ENCODE results near the gene OR5K3. TPM values are rescaled to one million over a fixed set of nuclear protein-coding genes. Genes with fewer than 3 reads are reported as not detected.

OR5K3 gene
- total and polyA plus RNA-seq, 9 of the 15 experiments (the other 6 are each of a cell fraction or from before 2014, with no cell fraction given) = not detected

DNA sequence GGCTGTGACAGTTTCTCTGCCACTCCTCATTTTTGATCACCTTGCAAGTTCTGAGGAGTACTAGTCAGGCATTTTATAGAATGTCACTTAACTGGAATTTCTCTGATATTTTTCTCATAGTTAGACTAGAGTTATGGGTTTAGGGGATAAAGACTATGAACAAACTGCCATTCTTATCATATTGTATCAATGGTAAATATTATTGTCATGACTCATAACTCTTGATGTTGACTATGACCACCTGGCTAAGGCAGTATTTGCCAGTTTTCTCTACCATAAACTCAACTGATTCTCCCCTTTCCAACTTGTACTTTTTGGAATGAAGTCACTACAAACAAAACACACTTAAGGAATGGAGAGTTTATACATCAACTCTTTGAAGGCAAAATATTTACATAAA lies 49.8 kb downstream of the OR5K3 start (continued):
- TF ChIP-seq, protein P1, sequence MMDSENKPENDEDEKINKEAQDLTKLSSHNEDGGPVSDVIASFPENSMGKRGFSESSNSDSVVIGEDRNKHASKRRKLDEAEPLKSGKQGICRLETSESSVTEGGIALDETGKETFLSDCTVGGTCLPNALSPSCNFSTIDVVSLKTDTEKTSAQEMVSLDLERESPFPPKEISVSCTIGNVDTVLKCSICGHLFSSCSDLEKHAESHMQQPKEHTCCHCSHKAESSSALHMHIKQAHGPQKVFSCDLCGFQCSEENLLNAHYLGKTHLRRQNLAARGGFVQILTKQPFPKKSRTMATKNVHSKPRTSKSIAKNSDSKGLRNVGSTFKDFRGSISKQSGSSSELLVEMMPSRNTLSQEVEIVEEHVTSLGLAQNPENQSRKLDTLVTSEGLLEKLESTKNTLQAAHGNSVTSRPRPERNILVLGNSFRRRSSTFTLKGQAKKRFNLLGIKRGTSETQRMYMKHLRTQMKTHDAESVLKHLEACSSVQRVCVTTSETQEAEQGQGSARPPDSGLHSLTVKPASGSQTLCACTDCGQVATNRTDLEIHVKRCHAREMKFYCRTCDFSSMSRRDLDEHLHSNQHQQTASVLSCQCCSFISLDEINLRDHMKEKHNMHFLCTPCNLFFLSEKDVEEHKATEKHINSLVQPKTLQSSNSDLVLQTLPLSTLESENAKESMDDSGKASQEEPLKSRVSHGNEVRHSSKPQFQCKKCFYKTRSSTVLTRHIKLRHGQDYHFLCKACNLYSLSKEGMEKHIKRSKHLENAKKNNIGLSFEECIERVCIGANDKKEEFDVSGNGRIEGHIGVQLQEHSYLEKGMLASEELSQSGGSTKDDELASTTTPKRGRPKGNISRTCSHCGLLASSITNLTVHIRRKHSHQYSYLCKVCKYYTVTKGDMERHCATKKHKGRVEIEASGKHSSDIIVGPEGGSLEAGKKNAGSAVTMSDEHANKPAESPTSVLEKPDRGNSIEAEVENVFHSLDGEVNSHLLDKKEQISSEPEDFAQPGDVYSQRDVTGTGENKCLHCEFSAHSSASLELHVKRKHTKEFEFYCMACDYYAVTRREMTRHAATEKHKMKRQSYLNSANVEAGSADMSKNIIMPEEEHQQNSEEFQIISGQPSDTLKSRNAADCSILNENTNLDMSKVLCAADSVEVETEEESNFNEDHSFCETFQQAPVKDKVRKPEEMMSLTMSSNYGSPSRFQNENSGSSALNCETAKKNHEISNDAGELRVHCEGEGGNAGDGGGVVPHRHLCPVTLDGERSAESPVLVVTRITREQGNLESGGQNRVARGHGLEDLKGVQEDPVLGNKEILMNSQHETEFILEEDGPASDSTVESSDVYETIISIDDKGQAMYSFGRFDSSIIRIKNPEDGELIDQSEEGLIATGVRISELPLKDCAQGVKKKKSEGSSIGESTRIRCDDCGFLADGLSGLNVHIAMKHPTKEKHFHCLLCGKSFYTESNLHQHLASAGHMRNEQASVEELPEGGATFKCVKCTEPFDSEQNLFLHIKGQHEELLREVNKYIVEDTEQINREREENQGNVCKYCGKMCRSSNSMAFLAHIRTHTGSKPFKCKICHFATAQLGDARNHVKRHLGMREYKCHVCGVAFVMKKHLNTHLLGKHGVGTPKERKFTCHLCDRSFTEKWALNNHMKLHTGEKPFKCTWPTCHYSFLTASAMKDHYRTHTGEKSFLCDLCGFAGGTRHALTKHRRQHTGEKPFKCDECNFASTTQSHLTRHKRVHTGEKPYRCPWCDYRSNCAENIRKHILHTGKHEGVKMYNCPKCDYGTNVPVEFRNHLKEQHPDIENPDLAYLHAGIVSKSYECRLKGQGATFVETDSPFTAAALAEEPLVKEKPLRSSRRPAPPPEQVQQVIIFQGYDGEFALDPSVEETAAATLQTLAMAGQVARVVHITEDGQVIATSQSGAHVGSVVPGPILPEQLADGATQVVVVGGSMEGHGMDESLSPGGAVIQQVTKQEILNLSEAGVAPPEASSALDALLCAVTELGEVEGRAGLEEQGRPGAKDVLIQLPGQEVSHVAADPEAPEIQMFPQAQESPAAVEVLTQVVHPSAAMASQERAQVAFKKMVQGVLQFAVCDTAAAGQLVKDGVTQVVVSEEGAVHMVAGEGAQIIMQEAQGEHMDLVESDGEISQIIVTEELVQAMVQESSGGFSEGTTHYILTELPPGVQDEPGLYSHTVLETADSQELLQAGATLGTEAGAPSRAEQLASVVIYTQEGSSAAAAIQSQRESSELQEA (IDR thresholded peaks at IDR 0.05; ENCODE audit: low read depth) = no peak
- TF ChIP-seq, protein P2, sequence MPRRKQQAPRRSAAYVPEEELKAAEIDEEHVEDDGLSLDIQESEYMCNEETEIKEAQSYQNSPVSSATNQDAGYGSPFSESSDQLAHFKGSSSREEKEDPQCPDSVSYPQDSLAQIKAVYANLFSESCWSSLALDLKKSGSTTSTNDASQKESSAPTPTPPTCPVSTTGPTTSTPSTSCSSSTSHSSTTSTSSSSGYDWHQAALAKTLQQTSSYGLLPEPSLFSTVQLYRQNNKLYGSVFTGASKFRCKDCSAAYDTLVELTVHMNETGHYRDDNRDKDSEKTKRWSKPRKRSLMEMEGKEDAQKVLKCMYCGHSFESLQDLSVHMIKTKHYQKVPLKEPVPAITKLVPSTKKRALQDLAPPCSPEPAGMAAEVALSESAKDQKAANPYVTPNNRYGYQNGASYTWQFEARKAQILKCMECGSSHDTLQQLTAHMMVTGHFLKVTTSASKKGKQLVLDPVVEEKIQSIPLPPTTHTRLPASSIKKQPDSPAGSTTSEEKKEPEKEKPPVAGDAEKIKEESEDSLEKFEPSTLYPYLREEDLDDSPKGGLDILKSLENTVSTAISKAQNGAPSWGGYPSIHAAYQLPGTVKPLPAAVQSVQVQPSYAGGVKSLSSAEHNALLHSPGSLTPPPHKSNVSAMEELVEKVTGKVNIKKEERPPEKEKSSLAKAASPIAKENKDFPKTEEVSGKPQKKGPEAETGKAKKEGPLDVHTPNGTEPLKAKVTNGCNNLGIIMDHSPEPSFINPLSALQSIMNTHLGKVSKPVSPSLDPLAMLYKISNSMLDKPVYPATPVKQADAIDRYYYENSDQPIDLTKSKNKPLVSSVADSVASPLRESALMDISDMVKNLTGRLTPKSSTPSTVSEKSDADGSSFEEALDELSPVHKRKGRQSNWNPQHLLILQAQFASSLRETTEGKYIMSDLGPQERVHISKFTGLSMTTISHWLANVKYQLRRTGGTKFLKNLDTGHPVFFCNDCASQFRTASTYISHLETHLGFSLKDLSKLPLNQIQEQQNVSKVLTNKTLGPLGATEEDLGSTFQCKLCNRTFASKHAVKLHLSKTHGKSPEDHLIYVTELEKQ (CRISPR knock-in tag; IDR thresholded peaks at IDR 0.05) = no peak
- TF ChIP-seq CBFA2T3 (IDR thresholded peaks at IDR 0.05) = no peak
- no peak for TF ChIP-seq TBL1XR1 (IDR thresholded peaks at IDR 0.05; ENCODE audit: low read length in 2 of 2)
- TF ChIP-seq HSF4 (CRISPR knock-in tag; IDR thresholded peaks at IDR 0.05; ENCODE audit: borderline replicate concordance) = no peak
- TF ChIP-seq HDAC1 (IDR thresholded peaks at IDR 0.05) = no peak

Other genes starting within 250 kb of the OR5K3 start
Only the 7 nearest of the 10 such genes appear.
- not detected in 2 replicates for gene OR5H6, start 126.4 kb upstream of the OR5K3 start, total RNA-seq (2014; rRNA removed)
- gene OR5H6, start 126.4 kb upstream of the OR5K3 start, total RNA-seq (2014; rRNA removed; fragmentation: Illumina TruSeq; extraction: Trizol) = not detected in 2 replicates
- gene OR5H6, start 126.4 kb upstream of the OR5K3 start, total RNA-seq (2015; rRNA removed; fragmentation: Illumina TruSeq; extraction: Trizol) = not detected in 2 replicates
- gene OR5H6, start 126.4 kb upstream of the OR5K3 start, total RNA-seq (2021) = not detected in 2 replicates
- gene OR5H6, start 126.4 kb upstream of the OR5K3 start, polyA plus RNA-seq (2011; rRNA removed) = not detected in 2 replicates
- not detected in 2 replicates for gene OR5H6, start 126.4 kb upstream of the OR5K3 start, polyA plus RNA-seq (2014; fragmentation: Illumina TruSeq; extraction: Trizol)
- gene OR5H6, start 126.4 kb upstream of the OR5K3 start, polyA plus RNA-seq (2014; fragmentation: Nextera tagmentation; extraction: Ambion mirVana) = under 1 TPM in 1 of 2 experiments, not detected in 1; 0.08 TPM
- not detected in 2 replicates for gene OR5H6, start 126.4 kb upstream of the OR5K3 start, polyA plus RNA-seq (2014; rRNA removed)
- not detected in 2 replicates for gene OR5H2, start 108.2 kb upstream of the OR5K3 start, total RNA-seq (2014; rRNA removed)
- not detected in 2 replicates for gene OR5H2, start 108.2 kb upstream of the OR5K3 start, total RNA-seq (2014; rRNA removed; fragmentation: Illumina TruSeq; extraction: Trizol)
- gene OR5H2, start 108.2 kb upstream of the OR5K3 start, total RNA-seq (2015; rRNA removed; fragmentation: Illumina TruSeq; extraction: Trizol) = not detected in 2 replicates
- not detected in 2 replicates for gene OR5H2, start 108.2 kb upstream of the OR5K3 start, total RNA-seq (2021)
- gene OR5H2, start 108.2 kb upstream of the OR5K3 start, polyA plus RNA-seq (2011; rRNA removed) = not detected in 2 replicates
- not detected in 2 replicates for gene OR5H2, start 108.2 kb upstream of the OR5K3 start, polyA plus RNA-seq (2014; fragmentation: Illumina TruSeq; extraction: Trizol)
- not detected for gene OR5H2, start 108.2 kb upstream of the OR5K3 start, polyA plus RNA-seq (2014; fragmentation: Nextera tagmentation; extraction: Ambion mirVana)
- not detected in 2 replicates for gene OR5H2, start 108.2 kb upstream of the OR5K3 start, polyA plus RNA-seq (2014; rRNA removed)
- gene OR5K4, start 36.8 kb upstream of the OR5K3 start, total RNA-seq (2014; rRNA removed) = not detected in 2 replicates
- not detected in 2 replicates for gene OR5K4, start 36.8 kb upstream of the OR5K3 start, total RNA-seq (2014; rRNA removed; fragmentation: Illumina TruSeq; extraction: Trizol)
- gene OR5K4, start 36.8 kb upstream of the OR5K3 start, total RNA-seq (2015; rRNA removed; fragmentation: Illumina TruSeq; extraction: Trizol) = not detected in 2 replicates
- not detected in 2 replicates for gene OR5K4, start 36.8 kb upstream of the OR5K3 start, total RNA-seq (2021)
- not detected in 2 replicates for gene OR5K4, start 36.8 kb upstream of the OR5K3 start, polyA plus RNA-seq (2011; rRNA removed)
- not detected in 2 replicates for gene OR5K4, start 36.8 kb upstream of the OR5K3 start, polyA plus RNA-seq (2014; fragmentation: Illumina TruSeq; extraction: Trizol)
- gene OR5K4, start 36.8 kb upstream of the OR5K3 start, polyA plus RNA-seq (2014; fragmentation: Nextera tagmentation; extraction: Ambion mirVana) = not detected
- gene OR5K4, start 36.8 kb upstream of the OR5K3 start, polyA plus RNA-seq (2014; rRNA removed) = not detected in 2 replicates
- gene OR5K1, start 72.5 kb downstream of the OR5K3 start, total RNA-seq (2014; rRNA removed) = not detected in 2 replicates
- gene OR5K1, start 72.5 kb downstream of the OR5K3 start, total RNA-seq (2014; rRNA removed; fragmentation: Illumina TruSeq; extraction: Trizol) = not detected in 2 replicates
- gene OR5K1, start 72.5 kb downstream of the OR5K3 start, total RNA-seq (2015; rRNA removed; fragmentation: Illumina TruSeq; extraction: Trizol) = not detected in 2 replicates
- gene OR5K1, start 72.5 kb downstream of the OR5K3 start, total RNA-seq (2021) = not detected in 2 replicates
- gene OR5K1, start 72.5 kb downstream of the OR5K3 start, polyA plus RNA-seq (2011; rRNA removed) = not detected in 2 replicates
- not detected in 2 replicates for gene OR5K1, start 72.5 kb downstream of the OR5K3 start, polyA plus RNA-seq (2014; fragmentation: Illumina TruSeq; extraction: Trizol)
- not detected for gene OR5K1, start 72.5 kb downstream of the OR5K3 start, polyA plus RNA-seq (2014; fragmentation: Nextera tagmentation; extraction: Ambion mirVana)
- gene OR5K1, start 72.5 kb downstream of the OR5K3 start, polyA plus RNA-seq (2014; rRNA removed) = not detected in 2 replicates
- not detected in 2 replicates for gene OR5K2, start 107.0 kb downstream of the OR5K3 start, total RNA-seq (2014; rRNA removed)
- not detected in 2 replicates for gene OR5K2, start 107.0 kb downstream of the OR5K3 start, total RNA-seq (2014; rRNA removed; fragmentation: Illumina TruSeq; extraction: Trizol)
- gene OR5K2, start 107.0 kb downstream of the OR5K3 start, total RNA-seq (2015; rRNA removed; fragmentation: Illumina TruSeq; extraction: Trizol) = not detected in 2 replicates
- gene OR5K2, start 107.0 kb downstream of the OR5K3 start, total RNA-seq (2021) = not detected in 2 replicates
- gene OR5K2, start 107.0 kb downstream of the OR5K3 start, polyA plus RNA-seq (2011; rRNA removed) = not detected in 2 replicates
- not detected in 2 replicates for gene OR5K2, start 107.0 kb downstream of the OR5K3 start, polyA plus RNA-seq (2014; fragmentation: Illumina TruSeq; extraction: Trizol)
- gene OR5K2, start 107.0 kb downstream of the OR5K3 start, polyA plus RNA-seq (2014; fragmentation: Nextera tagmentation; extraction: Ambion mirVana) = not detected
- not detected in 2 replicates for gene OR5K2, start 107.0 kb downstream of the OR5K3 start, polyA plus RNA-seq (2014; rRNA removed)
- 36.8 and 38.5 TPM in 2 replicates for gene CLDND1, start 132.2 kb downstream of the OR5K3 start, total RNA-seq (2014; rRNA removed)
- gene CLDND1, start 132.2 kb downstream of the OR5K3 start, total RNA-seq (2014; rRNA removed; fragmentation: Illumina TruSeq; extraction: Trizol) = 37.1 and 43.0 TPM in 2 replicates
- 28.8 and 29.2 TPM in 2 replicates for gene CLDND1, start 132.2 kb downstream of the OR5K3 start, total RNA-seq (2015; rRNA removed; fragmentation: Illumina TruSeq; extraction: Trizol)
- gene CLDND1, start 132.2 kb downstream of the OR5K3 start, total RNA-seq (2021) = 44.5 and 52.8 TPM in 2 replicates
- 135 and 141 TPM in 2 replicates for gene CLDND1, start 132.2 kb downstream of the OR5K3 start, polyA plus RNA-seq (2011; rRNA removed)
- gene CLDND1, start 132.2 kb downstream of the OR5K3 start, polyA plus RNA-seq (2014; fragmentation: Illumina TruSeq; extraction: Trizol) = 68.6 and 75.0 TPM in 2 replicates
- gene CLDND1, start 132.2 kb downstream of the OR5K3 start, polyA plus RNA-seq (2014; fragmentation: Nextera tagmentation; extraction: Ambion mirVana) = 100 to 1,000 TPM in 1 of 2 experiments, 10 to 100 TPM in 1; 75.1 to 113 TPM
- 60.7 and 69.2 TPM in 2 replicates for gene CLDND1, start 132.2 kb downstream of the OR5K3 start, polyA plus RNA-seq (2014; rRNA removed)
- gene GPR15, start 141.3 kb downstream of the OR5K3 start, total RNA-seq (2014; rRNA removed) = not detected in 2 replicates
- gene GPR15, start 141.3 kb downstream of the OR5K3 start, total RNA-seq (2014; rRNA removed; fragmentation: Illumina TruSeq; extraction: Trizol) = not detected in 2 replicates
- gene GPR15, start 141.3 kb downstream of the OR5K3 start, total RNA-seq (2015; rRNA removed; fragmentation: Illumina TruSeq; extraction: Trizol) = not detected in 2 replicates
- 0.13 TPM in 1 of 2 replicates, not detected in the other for gene GPR15, start 141.3 kb downstream of the OR5K3 start, total RNA-seq (2021)
- not detected in 2 replicates for gene GPR15, start 141.3 kb downstream of the OR5K3 start, polyA plus RNA-seq (2011; rRNA removed)
- not detected in 2 replicates for gene GPR15, start 141.3 kb downstream of the OR5K3 start, polyA plus RNA-seq (2014; fragmentation: Illumina TruSeq; extraction: Trizol)
- not detected for gene GPR15, start 141.3 kb downstream of the OR5K3 start, polyA plus RNA-seq (2014; fragmentation: Nextera tagmentation; extraction: Ambion mirVana)
- not detected in 2 replicates for gene GPR15, start 141.3 kb downstream of the OR5K3 start, polyA plus RNA-seq (2014; rRNA removed)